Activated naive CD8-positive, alpha-beta T cell treated with anti-CD3 and anti-CD28 coated beads, Interleukin-2, amount 10 ng/mL, durations not matched to agents 7 days and 5 days (primary cell): ENCODE data around the gene MMP3. TPM values are rescaled to one million over a fixed set of nuclear protein-coding genes. Genes with fewer than 3 reads are reported as not detected.

Source experiments
- ATAC-seq: fragments of 150-1000 bp; cut with Tn5 transposase; one replicate; pipeline ENCODE4 v1.10.0; 2021; ENCODE audit warnings: low read depth, moderate library complexity
- POLR2A ChIA-PET: fragments of 350-600 bp; sonication (Branson Sonifier 250); formaldehyde crosslinking; loops from one replicate; lab custom pipeline; 2021; ENCODE audit warnings: antibody characterized with exemption; lab: Charles Lee
- DNase-seq: peaks from one replicate; pipeline ENCODE4 v3.0.0; 2021
- H3K27ac Mint-ChIP-seq: one replicate; pipeline ENCODE4 v1.8.0; 2022; ENCODE audit warnings: mild to moderate bottlenecking, mixed read lengths
- H3K27me3 Mint-ChIP-seq: one replicate; pipeline ENCODE4 v1.8.0; 2022; ENCODE audit warnings: mild to moderate bottlenecking, moderate library complexity, mixed read lengths
- H3K36me3 Mint-ChIP-seq: one replicate; pipeline ENCODE4 v1.8.0; 2021; ENCODE audit warnings: mild to moderate bottlenecking, mixed read lengths
- H3K4me1 Mint-ChIP-seq: one replicate; pipeline ENCODE4 v1.8.0; 2021; ENCODE audit warnings: mixed read lengths
- H3K4me3 Mint-ChIP-seq: one replicate; pipeline ENCODE4 v1.8.0; 2022; ENCODE audit warnings: mild to moderate bottlenecking, moderate library complexity, mixed read lengths
- H3K9me3 Mint-ChIP-seq: one replicate; pipeline ENCODE4 v1.8.0; 2021; ENCODE audit warnings: mixed read lengths
- total RNA-seq, 2 experiments: library from RNA; stranded (reverse); gene quantifications; one replicate each; pipeline ENCODE4 v1.2.3, GENCODE V29; 2021

Gene MMP3
- total RNA-seq, 2 experiments from 2014 or later: not detected

DNA sequence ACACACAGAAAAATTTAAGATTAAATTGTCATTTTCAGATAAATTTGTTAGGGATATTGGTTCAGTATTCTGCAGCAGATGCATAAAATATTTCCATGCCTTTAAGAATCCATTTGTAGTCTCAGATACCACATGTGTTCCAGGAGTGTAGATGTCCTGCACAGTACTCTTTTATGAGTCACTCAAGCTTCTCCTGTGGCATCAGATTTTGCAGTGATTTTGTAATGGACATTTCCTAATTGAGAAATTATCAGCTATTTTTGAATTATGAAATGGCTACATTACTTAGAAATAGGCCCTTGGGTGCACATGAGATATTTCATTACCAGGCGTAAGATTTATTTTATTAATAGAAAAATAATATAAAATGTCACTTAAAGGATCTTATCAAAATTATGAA, 18.9 kb downstream of the MMP3 start:
- Mint-ChIP-seq H3K4me1 (no peaks in the 10 kb centered on the region), H3K36me3 (no peaks in the 10 kb centered on the region), H3K27me3 (no peaks in the 10 kb centered on the region), H3K27ac (no peak overlapping the region), H3K4me3 (no peak overlapping the region), H3K9me3 (no peaks in the 10 kb centered on the region)
- POLR2A ChIA-PET: no interaction called here
- no peak for DNase-seq
- ATAC-seq: no peak

GRCh38 chr11:102819491-102819890, 23.9 kb downstream of the MMP3 start:
- DNase-seq (no peak), ATAC-seq (no peak)

GRCh38 chr11:102813484-102813883, 29.9 kb downstream of the MMP3 start:
- H3K9me3 Mint-ChIP-seq: no peaks in the 10 kb centered on the region
- H3K27me3 Mint-ChIP-seq: no peaks in the 10 kb centered on the region
- ATAC-seq (no peak), DNase-seq (no peak)
- no peak overlapping the region for H3K27ac Mint-ChIP-seq
- H3K4me1 Mint-ChIP-seq: no peaks in the 10 kb centered on the region
- no peaks in the 10 kb centered on the region for H3K36me3 Mint-ChIP-seq
- H3K4me3 Mint-ChIP-seq: no peak overlapping the region
- POLR2A ChIA-PET: no interaction called here

More at GRCh38 chr11:102819491-102819890, 23.9 kb downstream of the MMP3 start:
- Mint-ChIP-seq H3K9me3 (no peaks in the 10 kb centered on the region), H3K36me3 (no peaks in the 10 kb centered on the region), H3K27ac (no peak overlapping the region), H3K27me3 (no peaks in the 10 kb centered on the region), H3K4me1 (no peaks in the 10 kb centered on the region), H3K4me3 (no peak overlapping the region)
- POLR2A ChIA-PET: no interaction called here

- no peak for ATAC-seq
- no peaks in the 10 kb centered on the region for H3K27me3 Mint-ChIP-seq
- POLR2A ChIA-PET: no interaction called here
- H3K4me3 Mint-ChIP-seq: no peak overlapping the region
- no peaks in the 10 kb centered on the region for H3K9me3 Mint-ChIP-seq
- no peak overlapping the region for H3K27ac Mint-ChIP-seq
- DNase-seq: no peak
- no peaks in the 10 kb centered on the region for H3K4me1 Mint-ChIP-seq
- H3K36me3 Mint-ChIP-seq: no peaks in the 10 kb centered on the region
Measured at GRCh38 chr11:102812188-102812587, 31.2 kb downstream of the MMP3 start.

- DNase-seq (no peak), ATAC-seq (no peak)
- H3K4me1 Mint-ChIP-seq: no peaks in the 10 kb centered on the region
- H3K27me3 Mint-ChIP-seq: no peaks in the 10 kb centered on the region
- no peak overlapping the region for H3K27ac Mint-ChIP-seq
- H3K36me3 Mint-ChIP-seq: no peaks in the 10 kb centered on the region
- no peak overlapping the region for H3K4me3 Mint-ChIP-seq
- H3K9me3 Mint-ChIP-seq: no peaks in the 10 kb centered on the region
- POLR2A ChIA-PET: no interaction called here
Measured at GRCh38 chr11:102810950-102811660, 32.3 kb downstream of the MMP3 start.

- POLR2A ChIA-PET: no interaction called here
- H3K27me3 Mint-ChIP-seq: no peaks in the 10 kb centered on the region
- H3K4me3 Mint-ChIP-seq: no peak overlapping the region
- no peaks in the 10 kb centered on the region for H3K4me1 Mint-ChIP-seq
- no peaks in the 10 kb centered on the region for H3K36me3 Mint-ChIP-seq
- H3K9me3 Mint-ChIP-seq: no peaks in the 10 kb centered on the region
- no peak for ATAC-seq
- no peak overlapping the region for H3K27ac Mint-ChIP-seq
- no peak for DNase-seq
Measured at GRCh38 chr11:102809971-102810370, 33.4 kb downstream of the MMP3 start.

GRCh38 chr11:102807921-102808320, 35.5 kb downstream of the MMP3 start:
- Mint-ChIP-seq H3K9me3 (no peaks in the 10 kb centered on the region), H3K4me3 (no peak overlapping the region), H3K4me1 (no peaks in the 10 kb centered on the region), H3K27ac (no peak overlapping the region), H3K27me3 (no peaks in the 10 kb centered on the region), H3K36me3 (no peaks in the 10 kb centered on the region)
- POLR2A ChIA-PET: no interaction called here
- DNase-seq (no peak), ATAC-seq (peak; percentile 50)

GRCh38 chr11:102806296-102806695, 37.1 kb downstream of the MMP3 start:
- Mint-ChIP-seq H3K27ac (no peak overlapping the region), H3K4me1 (no peaks in the 10 kb centered on the region), H3K36me3 (no peaks in the 10 kb centered on the region), H3K9me3 (no peaks in the 10 kb centered on the region), H3K27me3 (peaks cover 3% of the 10 kb centered on the region), H3K4me3 (no peak overlapping the region)
- POLR2A ChIA-PET: no interaction called here
- no peak for DNase-seq
- no peak for ATAC-seq

GRCh38 chr11:102802341-102802740, 41.1 kb downstream of the MMP3 start:
- H3K27me3 Mint-ChIP-seq: peaks cover 3% of the 10 kb centered on the region
- no peak overlapping the region for H3K4me3 Mint-ChIP-seq
- POLR2A ChIA-PET: no interaction called here
- no peak for ATAC-seq
- no peaks in the 10 kb centered on the region for H3K4me1 Mint-ChIP-seq
- no peaks in the 10 kb centered on the region for H3K9me3 Mint-ChIP-seq
- no peak for DNase-seq
- no peak overlapping the region for H3K27ac Mint-ChIP-seq
- no peaks in the 10 kb centered on the region for H3K36me3 Mint-ChIP-seq

- no peaks in the 10 kb centered on the region for H3K9me3 Mint-ChIP-seq
- no peak overlapping the region for H3K4me3 Mint-ChIP-seq
- no peaks in the 10 kb centered on the region for H3K36me3 Mint-ChIP-seq
- POLR2A ChIA-PET: no interaction called here
- no peaks in the 10 kb centered on the region for H3K4me1 Mint-ChIP-seq
- H3K27ac Mint-ChIP-seq: no peak overlapping the region
- H3K27me3 Mint-ChIP-seq: peaks cover 3% of the 10 kb centered on the region
- ATAC-seq (no peak), DNase-seq (no peak)
Measured at GRCh38 chr11:102800767-102801166, 42.6 kb downstream of the MMP3 start.

- H3K9me3 Mint-ChIP-seq: no peaks in the 10 kb centered on the region
- ATAC-seq: no peak
- no peak overlapping the region for H3K4me3 Mint-ChIP-seq
- POLR2A ChIA-PET: no interaction called here
- no peaks in the 10 kb centered on the region for H3K4me1 Mint-ChIP-seq
- H3K36me3 Mint-ChIP-seq: no peaks in the 10 kb centered on the region
- H3K27me3 Mint-ChIP-seq: peaks cover 3% of the 10 kb centered on the region
- no peak overlapping the region for H3K27ac Mint-ChIP-seq
- no peak for DNase-seq
Measured at GRCh38 chr11:102799681-102800340, 43.6 kb downstream of the MMP3 start.

GRCh38 chr11:102798012-102798746, 45.2 kb downstream of the MMP3 start, which contains the start of gene MMP1:
Gene MMP1, minus strand, starts transcription at chr11:102798160. Its CDS starts 68 bp downstream, at chr11:102798092.
- POLR2A ChIA-PET: no interaction called here
- Mint-ChIP-seq H3K4me1 (no peaks in the 10 kb centered on the region), H3K9me3 (no peaks in the 10 kb centered on the region), H3K36me3 (no peaks in the 10 kb centered on the region), H3K4me3 (no peak within 1 kb of the TSS), H3K27ac (no peak within 1 kb of the TSS), H3K27me3 (peaks cover 3% of the 10 kb centered on the region)
- DNase-seq (no peak), ATAC-seq (no peak)

GRCh38 chr11:102794382-102794781, 49.0 kb downstream of the MMP3 start:
- Mint-ChIP-seq H3K4me1 (no peaks in the 10 kb centered on the region), H3K27ac (no peak overlapping the region), H3K4me3 (no peak overlapping the region), H3K36me3 (no peaks in the 10 kb centered on the region), H3K27me3 (no peaks in the 10 kb centered on the region), H3K9me3 (no peaks in the 10 kb centered on the region)
- POLR2A ChIA-PET: no interaction called here
- peak; percentile 56 for ATAC-seq
- no peak for DNase-seq
